Breast epithelium (tissue), 4 donors: ENCODE measurements around the gene CLSTN2. TPM values are rescaled to one million over a fixed set of nuclear protein-coding genes. Genes with fewer than 3 reads are reported as not detected.

Source experiments
- DNase-seq, 2 donors: peaks; one replicate each; pipeline ENCODE4 v3.0.0-alpha.2; 2019; ENCODE audit warnings: low spot score in 2 of 2
- H3K27ac ChIP-seq, 2 donors: fragments of 200-600 bp; sonication (generic) in 1 of 2; one replicate each; pipeline ENCODE4 v1.5.1; 2016 to 2019; ENCODE audit warnings: mild to moderate bottlenecking in 1 of 2
- H3K27me3 ChIP-seq, 2 donors: fragments of 200-600 bp; sonication (generic) in 1 of 2; one replicate each; pipeline versions ENCODE4 v1.5.1 to v1.6.0; 2017 to 2019; ENCODE audit warnings: control low read depth in 1 of 2, mild to moderate bottlenecking in 1 of 2
- H3K36me3 ChIP-seq: fragments of 200-600 bp; one replicate; pipeline ENCODE4 v1.5.1; 2019
- H3K4me1 ChIP-seq, 2 donors: fragments of 200-600 bp; sonication (generic); one replicate each; pipeline ENCODE4 v1.5.1; 2016 to 2019; ENCODE audit warnings: control low read depth in 1 of 2
- H3K4me3 ChIP-seq, 3 donors: fragments of 200-600 bp; sonication (generic); 1 replicate in 2 of 3; 2 replicates in 1 of 3; pipeline ENCODE4 v1.5.1; 2016 to 2019; ENCODE audit warnings: mild to moderate bottlenecking in 3 of 3, moderate library complexity in 2 of 3
- H3K9me3 ChIP-seq, 2 donors: fragments of 200-600 bp; sonication (generic) in 1 of 2; one replicate each; pipeline ENCODE4 v1.5.1; 2016 to 2019; ENCODE audit warnings: control low read depth in 1 of 2
- CTCF ChIP-seq, 3 donors: fragments of 450-650 bp; IDR thresholded peaks; one replicate each; pipeline ENCODE4 v1.5.1; 2016 to 2017; ENCODE audit warnings: antibody characterized with exemption in 3 of 3, mild to moderate bottlenecking in 3 of 3, moderate library complexity in 3 of 3
- POLR2A ChIP-seq: fragments of 450-650 bp; IDR thresholded peaks from one replicate; pipeline ENCODE4 v1.6.1; 2016; ENCODE audit warnings: antibody characterized with exemption, mild to moderate bottlenecking, moderate library complexity
- POLR2AphosphoS5 ChIP-seq, 3 donors: sonication (generic); formaldehyde crosslinking; IDR thresholded peaks; one replicate each; pipeline ENCODE4 v1.6.1; 2017; ENCODE audit warnings: antibody characterized with exemption in 3 of 3
- intact Hi-C: fragments of 100-400 bp; cut with DNase I; formaldehyde crosslinking; loops from one replicate; pipeline ENCODE4 v1.15.1; 2023; ENCODE audit warnings: low total_unique reads
- total RNA-seq, 3 donors: library from RNA; depleted of rRNA; stranded (reverse); fragments of >200 nt; gene quantifications; one replicate each; pipeline ENCODE4 v1.1.0, GENCODE V29; 2016

CLSTN2 gene
- total RNA-seq, 3 donors from 2014 or later: 15.5 to 75.5 (median 33.1) TPM

GRCh38 chr3:139948898-139949297 is 13.9 kb downstream of the CLSTN2 start:
- Histone ChIP-seq H3K27ac (no peak overlapping the region), H3K4me1 (no peaks in the 10 kb centered on the region), H3K27me3 (no peaks in the 10 kb centered on the region), H3K9me3 (peaks cover 0 to 8% of the 10 kb centered on the region in 2 donors), H3K36me3 (no peaks in the 10 kb centered on the region), H3K4me3 (no peak overlapping the region)
- intact Hi-C loops: no loop called here
- TF ChIP-seq POLR2AphosphoS5 (IDR thresholded peaks at IDR 0.05) (no peak), CTCF (IDR thresholded peaks at IDR 0.05) (no peak)
- no peak for DNase-seq

GRCh38 chr3:139953131-139953910 is 18.3 kb downstream of the CLSTN2 start:
- no peak overlapping the region for H3K4me3 ChIP-seq
- no peak for DNase-seq
- H3K9me3 ChIP-seq: no peaks in the 10 kb centered on the region
- no peak for TF ChIP-seq CTCF (IDR thresholded peaks at IDR 0.05)
- TF ChIP-seq POLR2A: no peak
- TF ChIP-seq POLR2AphosphoS5 (IDR thresholded peaks at IDR 0.05): no peak
- H3K36me3 ChIP-seq: no peaks in the 10 kb centered on the region
- no peaks in the 10 kb centered on the region for H3K4me1 ChIP-seq
- no peaks in the 10 kb centered on the region for H3K27me3 ChIP-seq
- no peak overlapping the region for H3K27ac ChIP-seq
- intact Hi-C loops: no loop called here

GRCh38 chr3:139954146-139954860 is 19.3 kb downstream of the CLSTN2 start:
- no peaks in the 10 kb centered on the region for H3K9me3 ChIP-seq
- TF ChIP-seq CTCF (IDR thresholded peaks at IDR 0.05) (no peak), POLR2AphosphoS5 (IDR thresholded peaks at IDR 0.05) (no peak), POLR2A (no peak)
- intact Hi-C loops: no loop called here
- H3K27me3 ChIP-seq: no peaks in the 10 kb centered on the region
- no peaks in the 10 kb centered on the region for H3K36me3 ChIP-seq
- no peak overlapping the region for H3K27ac ChIP-seq
- no peak for DNase-seq
- H3K4me3 ChIP-seq: no peak overlapping the region
- H3K4me1 ChIP-seq: no peaks in the 10 kb centered on the region

- H3K4me1 ChIP-seq: no peaks in the 10 kb centered on the region
- no peaks in the 10 kb centered on the region for H3K36me3 ChIP-seq
- no peaks in the 10 kb centered on the region for H3K9me3 ChIP-seq
- H3K4me3 ChIP-seq: no peak overlapping the region
- TF ChIP-seq POLR2A: no peak
- no peak for TF ChIP-seq CTCF (IDR thresholded peaks at IDR 0.05)
- no peak for TF ChIP-seq POLR2AphosphoS5 (IDR thresholded peaks at IDR 0.05)
- DNase-seq: no peak
- H3K27me3 ChIP-seq: no peaks in the 10 kb centered on the region
- intact Hi-C loops: no loop called here
- H3K27ac ChIP-seq: no peak overlapping the region
Measured at GRCh38 chr3:139957844-139958243, 22.9 kb downstream of the CLSTN2 start.

GRCh38 chr3:139969386-139969785 is 34.4 kb downstream of the CLSTN2 start:
- Histone ChIP-seq H3K36me3 (no peaks in the 10 kb centered on the region), H3K4me3 (no peak overlapping the region), H3K27ac (no peak overlapping the region), H3K9me3 (no peaks in the 10 kb centered on the region), H3K4me1 (no peaks in the 10 kb centered on the region), H3K27me3 (no peaks in the 10 kb centered on the region)
- intact Hi-C loops: no loop called here
- no peak for DNase-seq
- TF ChIP-seq CTCF (IDR thresholded peaks at IDR 0.05): no peak
- TF ChIP-seq POLR2A: no peak
- TF ChIP-seq POLR2AphosphoS5 (IDR thresholded peaks at IDR 0.05): no peak
